GM18858 (cell line): ENCODE measurements around the gene BLOC1S2.
"Not testable (repeated sequence)": the region's sequence is repeated elsewhere in the genome, so short reads cannot be mapped to it uniquely, and the experiment has no call there.

ENCODE experiments used
- ATAC-seq: cut with Tn5 transposase; IDR thresholded peaks from one replicate; pipeline ENCODE4 v1.9.1; 2021; ENCODE audit not compliant: unreplicated experiment

Gene BLOC1S2

DNA sequence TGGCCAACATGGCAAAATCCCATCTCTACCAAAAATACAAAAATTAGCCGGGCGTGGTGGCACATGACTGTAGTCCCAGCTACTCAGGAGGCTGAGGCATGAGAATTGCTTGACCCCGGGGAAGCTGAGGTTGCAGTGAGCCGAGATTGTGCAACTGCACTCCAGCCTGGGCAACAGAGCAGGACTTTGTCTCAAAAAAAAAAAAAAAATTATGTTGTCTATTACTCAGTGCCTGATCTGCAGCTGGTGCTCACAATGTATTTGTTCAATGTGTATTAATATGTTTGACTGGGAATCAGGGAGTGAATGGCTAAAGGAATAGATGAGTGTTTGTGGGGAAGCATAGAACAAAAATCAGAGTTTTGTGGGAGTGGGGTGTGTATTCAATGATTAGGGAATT is 5.8 kb upstream of the BLOC1S2 start:
- not testable (repeated sequence) for ATAC-seq

DNA sequence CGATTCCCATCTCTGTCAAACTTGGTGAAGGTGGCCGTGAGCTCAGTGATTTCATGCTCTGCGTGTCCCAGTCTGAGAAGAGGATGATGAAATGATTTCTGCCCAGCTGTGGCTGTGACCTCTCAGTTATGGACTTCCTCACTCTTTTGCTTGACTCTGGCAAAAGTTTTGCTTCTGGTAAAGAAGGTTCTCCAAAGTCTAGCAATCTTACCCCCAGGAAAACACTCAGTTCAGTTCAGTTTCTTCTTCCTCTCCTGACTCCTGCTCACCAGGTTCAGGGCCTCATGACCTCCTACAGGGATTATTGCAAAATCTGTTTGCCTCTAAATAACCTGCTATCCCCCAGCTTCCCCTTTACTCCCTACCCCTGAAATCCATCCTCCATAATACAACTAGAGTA is 4.9 kb upstream of the BLOC1S2 start:
- ATAC-seq = no peak

DNA sequence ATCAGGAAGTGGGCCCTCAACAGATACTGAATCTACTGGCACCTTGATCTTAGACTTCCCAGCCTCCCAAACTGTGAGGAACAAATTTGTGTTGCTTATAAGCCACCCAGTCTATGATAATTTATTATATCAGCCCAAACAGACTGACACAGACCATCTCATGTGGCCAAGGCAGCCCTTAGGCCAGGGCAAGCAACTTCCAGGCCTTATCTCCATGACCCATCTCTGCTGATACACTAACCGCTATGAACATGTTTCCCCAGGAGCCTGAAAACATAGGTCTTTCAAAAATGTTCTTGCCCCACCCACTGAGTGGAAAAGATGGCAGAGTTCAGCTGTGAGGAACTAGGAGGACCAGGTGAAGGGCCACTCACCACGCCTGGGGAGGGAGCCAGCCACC is 3.2 kb upstream of the BLOC1S2 start:
- ATAC-seq = no peak

DNA sequence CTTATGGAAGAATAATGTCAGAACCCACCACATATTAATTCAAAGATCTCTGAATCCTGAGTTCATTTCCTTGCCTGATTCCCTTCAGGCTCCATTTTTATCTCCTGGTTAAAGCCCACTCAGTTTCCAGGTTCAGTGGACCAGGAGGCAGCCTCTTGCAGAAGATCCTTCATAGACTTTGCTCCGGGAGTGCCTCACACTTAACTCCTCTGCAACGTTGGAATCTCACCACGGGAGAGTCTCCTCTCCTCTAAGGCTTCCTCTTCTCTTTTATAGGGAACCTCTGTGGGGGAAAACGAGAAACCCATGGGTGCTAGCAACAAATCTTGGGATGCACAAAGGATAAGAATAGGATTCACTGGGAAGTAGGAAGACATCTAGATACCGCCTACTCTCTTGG is 1.7 kb upstream of the BLOC1S2 start:
- no peak for ATAC-seq

DNA sequence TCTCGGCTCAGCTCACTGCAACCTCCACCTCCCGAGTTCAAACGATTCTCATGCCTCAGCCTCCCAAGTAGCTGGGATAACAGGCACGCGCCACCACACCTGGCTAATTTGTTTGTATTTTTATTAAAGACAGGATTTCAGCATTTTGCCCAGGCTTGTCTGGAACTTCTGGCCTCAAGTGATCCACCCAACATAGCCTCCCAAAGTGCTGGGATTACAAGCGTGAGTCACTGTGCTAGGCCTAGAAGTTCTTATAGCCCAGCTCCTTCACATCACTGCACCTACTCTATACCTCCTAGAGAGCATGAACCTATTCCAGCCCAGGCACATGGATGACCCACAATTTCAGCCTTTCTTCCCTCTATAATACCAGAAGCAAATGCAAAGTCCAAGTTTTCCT is 1.3 kb upstream of the BLOC1S2 start:
- no peak for ATAC-seq

DNA sequence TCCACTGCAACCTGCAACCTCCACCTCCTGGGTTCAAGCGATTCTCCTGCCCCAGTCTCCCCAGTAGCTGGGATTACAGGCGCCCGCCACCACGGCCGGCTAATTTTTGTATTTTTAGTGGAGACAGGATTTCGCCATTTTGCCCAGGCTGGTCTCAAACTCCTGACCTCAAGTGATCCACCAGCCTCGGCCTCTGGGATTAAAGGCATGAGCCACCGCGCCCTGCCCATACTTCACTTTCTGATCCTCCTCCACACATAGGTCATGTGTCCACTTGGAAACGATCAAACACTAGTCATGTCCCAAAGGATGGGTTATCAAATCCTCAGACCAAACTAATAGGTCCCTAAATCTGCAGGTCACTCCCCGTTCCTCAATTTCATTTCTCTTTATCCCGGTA is 1.2 kb downstream of the BLOC1S2 start:
- not testable (repeated sequence) for ATAC-seq

DNA sequence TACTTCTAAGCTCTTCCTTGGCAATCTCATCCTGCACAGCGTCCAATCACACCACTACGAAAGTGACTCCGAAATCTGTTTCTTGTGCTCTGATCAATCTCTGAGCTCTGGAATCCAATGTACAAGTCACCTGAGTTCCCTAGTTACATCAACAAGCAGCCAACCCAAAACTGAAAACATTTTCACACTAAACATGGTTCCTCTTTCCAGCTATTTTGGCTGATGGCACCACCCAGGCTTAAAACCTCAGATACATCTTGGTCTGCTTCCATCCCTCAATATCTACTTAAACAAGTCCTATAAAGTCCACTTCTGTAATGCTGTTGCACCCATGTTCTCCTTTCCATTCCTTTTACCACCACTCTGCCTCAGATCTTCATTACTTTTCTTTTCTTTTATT is 3.6 kb downstream of the BLOC1S2 start:
- ATAC-seq = no peak

DNA sequence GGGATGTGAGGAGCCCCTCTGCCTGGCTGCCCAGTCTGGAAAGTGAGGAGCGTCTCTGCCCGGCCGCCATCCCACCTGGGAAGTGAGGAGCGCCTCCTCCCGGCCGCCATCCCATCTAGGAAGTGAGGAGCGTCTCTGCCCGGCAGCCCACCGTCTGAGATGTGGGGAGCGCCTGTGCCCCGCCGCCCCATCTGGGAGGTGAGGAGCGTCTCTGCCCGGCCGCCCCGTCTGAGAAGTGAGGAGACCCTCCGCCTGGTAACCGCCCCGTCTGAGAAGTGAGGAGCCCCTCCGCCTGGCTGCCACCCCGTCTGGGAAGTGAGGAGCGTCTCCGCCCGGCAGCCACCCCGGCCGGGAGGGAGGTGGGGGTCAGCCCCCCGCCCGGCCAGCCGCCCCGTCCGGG is 9.5 kb downstream of the BLOC1S2 start:
- not testable (repeated sequence) for ATAC-seq

DNA sequence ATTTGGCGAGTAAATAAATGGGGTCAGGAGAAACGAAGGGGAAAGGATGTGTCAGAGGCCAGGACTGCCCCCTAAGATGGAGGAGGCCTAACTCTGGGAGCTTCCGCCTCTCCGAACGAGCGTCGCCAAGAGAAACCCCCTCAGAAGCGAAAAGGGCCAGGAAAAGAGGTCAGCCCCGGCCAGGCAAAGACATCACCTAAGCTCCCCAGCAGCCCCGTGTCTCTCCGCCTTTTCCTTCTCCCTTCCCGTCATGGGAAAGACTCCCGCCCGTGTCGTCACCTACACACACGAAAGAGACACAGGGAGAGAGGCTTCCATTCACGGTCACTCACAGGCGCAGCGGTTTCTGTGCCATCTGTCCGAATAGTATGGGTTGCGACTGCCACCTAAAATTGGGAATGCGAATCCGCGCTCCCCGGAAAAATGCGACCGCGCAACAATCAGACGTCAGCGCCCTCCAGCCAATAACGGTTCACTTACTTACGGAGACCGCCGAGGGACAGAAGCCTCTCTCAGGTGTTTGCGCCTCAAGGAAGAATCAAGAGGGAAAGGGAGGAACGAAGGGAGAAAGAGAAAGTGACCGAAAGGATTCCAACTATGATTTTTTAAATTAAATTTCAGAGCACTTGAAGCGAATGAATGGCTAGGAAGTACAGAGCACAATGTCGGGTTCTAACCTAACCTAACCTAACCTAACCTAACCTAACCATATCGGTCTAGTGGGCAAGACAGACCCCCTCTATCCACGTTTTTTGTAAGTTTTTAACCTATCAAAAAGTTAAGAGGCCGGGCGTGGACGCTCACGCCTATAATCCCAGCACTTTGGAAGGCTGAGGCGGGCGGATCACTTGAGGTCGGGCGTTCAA is 19.0 kb downstream of the BLOC1S2 start, which contains the start of gene CWF19L1:
Gene CWF19L1, minus strand, starts transcription at position 400 of the 866 bp plus-strand sequence. Its CDS starts 45 bp downstream, at position 355.
- ATAC-seq = no peak

DNA sequence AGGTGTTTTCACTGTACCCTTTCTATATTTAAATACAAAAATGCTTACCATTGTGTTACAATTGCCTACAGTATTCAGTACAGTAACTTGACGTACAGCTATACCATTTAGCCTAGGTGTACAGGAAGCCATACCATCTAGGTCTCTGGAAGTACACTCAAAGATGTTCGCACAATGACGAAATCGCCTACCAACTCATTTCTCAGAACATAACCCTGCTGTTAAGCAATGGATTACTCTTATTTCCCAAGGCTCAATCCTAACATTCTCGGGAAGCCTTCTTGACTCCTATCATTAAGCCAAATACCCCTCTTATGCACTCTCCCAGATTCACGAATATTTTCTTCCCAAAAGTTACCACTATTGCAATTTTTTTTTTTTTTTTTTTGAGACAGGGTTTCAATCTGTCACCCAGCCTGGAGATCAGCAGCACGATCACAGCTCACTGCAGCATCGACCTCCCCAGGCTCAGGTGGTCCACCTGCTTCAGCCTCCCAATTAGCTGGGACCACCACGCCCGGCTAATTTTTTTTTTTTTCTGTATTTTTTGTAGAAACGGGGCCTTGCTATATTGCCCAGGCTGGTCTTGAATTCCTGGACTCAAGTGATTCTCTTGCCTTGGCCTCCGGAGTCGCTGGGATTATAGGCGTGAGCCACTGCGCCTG is 20.5 kb downstream of the BLOC1S2 start:
- no peak for ATAC-seq

DNA sequence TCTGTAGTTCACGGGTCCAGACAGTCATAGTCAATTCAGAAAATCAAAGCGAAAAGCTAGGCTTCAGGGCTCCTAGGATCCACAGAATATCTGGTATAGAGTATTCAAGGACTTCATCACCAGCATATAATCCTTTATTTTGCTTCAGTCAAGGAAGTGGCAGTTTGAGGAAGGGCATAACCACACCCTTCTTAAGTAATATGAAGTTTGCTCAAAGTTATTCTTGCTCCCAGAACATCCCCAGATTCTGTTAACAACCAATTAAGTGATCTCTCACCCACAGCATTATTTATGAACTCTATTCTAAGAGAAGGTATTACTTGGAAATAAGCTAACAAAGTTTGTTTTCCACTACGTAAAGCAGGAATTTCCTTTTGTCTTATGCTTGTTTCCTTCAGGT is 32.3 kb downstream of the BLOC1S2 start:
- no peak for ATAC-seq

DNA sequence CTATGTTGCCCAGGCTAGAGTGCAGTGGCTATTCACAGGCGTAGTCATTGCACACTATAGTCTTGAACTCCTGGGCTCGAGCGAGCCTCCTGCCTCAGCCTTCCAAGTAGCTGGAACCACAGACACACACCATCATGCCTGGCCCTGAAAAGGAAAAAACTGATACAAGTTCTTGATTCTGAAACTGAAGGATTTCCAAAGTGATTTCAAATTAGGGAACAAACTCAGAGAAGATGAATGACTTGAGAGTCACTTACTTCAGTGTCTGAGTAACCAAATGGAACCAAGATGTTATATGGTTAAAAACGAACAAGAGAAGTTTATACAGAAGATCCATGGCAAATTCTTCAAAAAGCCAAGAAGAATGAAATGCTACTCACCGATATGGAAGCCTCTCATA is 33.4 kb downstream of the BLOC1S2 start:
- no peak for ATAC-seq

DNA sequence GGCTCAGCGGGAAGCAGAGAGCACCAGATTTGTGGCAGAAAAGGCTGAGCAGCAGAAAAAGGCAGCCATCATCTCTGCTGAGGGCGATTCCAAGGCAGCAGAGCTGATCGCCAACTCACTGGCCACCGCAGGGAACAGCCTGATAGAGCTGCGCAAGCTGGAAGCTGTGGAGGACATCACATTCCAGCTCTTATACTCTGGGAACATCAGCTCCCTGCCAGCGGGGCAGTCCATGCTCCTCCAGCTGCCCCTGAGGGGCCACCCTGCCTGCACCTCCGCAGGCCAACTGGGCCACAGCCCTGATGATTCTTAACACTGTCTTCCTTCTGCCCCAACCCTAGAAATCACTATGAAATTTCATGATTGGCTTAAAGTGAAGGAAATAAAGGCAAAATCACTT is 37.7 kb downstream of the BLOC1S2 start:
- no peak for ATAC-seq

DNA sequence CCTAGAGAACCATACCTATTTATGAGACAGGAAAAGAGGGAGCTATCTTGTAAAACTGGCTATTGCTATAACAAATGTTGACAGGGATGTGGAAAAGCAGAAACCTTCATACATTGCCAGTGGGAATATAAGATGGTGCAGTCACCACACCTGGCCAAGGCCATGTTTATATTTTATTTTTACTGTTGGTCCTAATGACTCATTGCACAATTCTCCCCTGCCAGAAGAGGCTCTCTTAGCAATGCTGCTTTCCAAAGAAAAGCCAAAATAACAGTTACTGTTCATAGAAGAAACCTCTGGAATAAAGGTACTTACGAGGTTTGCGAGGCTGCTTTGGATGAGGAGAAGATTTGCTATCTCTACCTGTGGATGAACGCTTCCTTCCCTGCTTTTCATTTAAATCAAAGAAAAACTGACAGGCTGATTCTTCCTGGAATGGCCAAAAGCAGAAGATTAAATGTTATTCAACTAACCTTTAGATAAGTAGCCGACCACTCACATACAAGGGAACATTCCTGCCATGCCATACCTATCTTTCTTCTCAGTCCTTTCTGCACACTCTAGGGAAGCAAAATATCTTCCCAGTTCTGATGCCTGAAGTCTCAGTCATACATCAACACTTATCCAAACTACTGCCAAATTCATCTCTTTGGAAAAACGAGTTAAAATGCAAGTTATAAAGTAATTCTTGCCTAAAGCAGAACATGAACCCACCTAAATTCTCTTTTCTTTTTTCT is 40.8 kb downstream of the BLOC1S2 start:
- ATAC-seq = no peak

DNA sequence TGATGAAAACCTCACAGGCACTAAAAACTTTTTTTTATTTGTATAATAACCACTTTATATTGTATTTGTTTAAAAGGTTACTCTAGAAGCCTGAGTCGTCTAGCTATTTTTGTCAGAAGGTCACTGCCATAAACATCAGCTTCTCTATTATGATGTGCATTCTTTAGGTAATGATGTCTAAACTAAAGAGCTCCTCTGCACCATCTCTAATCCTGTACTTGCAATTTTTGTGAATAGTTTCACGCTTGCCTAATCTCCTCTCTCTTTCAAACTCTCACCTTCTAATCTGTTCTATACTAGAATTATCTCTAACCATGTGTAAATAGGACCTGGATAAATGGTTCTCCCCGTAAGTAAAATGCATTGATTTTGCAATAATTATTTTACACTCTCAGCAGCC is 46.6 kb downstream of the BLOC1S2 start:
- ATAC-seq = no peak

DNA sequence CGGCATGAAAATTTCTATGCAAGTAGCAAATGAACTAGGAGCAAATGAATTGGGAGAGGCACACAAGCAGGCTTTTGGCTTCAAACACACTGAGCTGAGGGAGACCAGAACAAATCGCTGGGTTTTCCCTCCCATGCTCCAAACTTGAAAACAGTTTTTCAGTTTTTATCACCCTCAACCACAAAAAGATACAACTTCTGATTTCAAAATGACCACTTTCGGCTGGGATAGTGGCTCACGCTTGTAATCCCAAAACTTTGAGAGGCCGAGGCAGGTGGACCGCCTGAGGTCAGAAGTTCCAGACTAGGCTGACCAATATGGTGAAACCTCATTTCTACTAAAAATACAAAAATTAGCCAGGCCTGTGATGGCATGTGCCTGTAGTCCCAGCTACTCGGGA is 48.1 kb downstream of the BLOC1S2 start:
- no peak for ATAC-seq

DNA sequence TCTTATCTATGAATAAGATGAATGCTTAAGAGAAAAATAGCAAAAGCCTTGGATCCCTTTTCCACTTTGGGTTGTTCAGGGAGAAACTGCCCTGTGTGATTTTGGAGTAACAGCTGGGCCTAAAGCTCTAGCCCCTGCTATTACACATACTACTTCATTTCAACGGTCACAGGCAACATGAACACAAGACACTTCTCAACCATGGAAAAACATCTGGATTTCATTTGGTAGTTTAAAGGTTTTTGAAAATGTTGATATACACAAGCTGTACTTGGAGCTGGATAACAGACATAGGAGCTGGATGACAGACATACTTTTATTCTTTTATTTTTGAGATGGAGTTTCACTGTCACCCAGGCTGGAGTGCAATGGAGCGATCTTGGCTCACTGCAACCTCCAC is 54.4 kb downstream of the BLOC1S2 start:
- no peak for ATAC-seq

DNA sequence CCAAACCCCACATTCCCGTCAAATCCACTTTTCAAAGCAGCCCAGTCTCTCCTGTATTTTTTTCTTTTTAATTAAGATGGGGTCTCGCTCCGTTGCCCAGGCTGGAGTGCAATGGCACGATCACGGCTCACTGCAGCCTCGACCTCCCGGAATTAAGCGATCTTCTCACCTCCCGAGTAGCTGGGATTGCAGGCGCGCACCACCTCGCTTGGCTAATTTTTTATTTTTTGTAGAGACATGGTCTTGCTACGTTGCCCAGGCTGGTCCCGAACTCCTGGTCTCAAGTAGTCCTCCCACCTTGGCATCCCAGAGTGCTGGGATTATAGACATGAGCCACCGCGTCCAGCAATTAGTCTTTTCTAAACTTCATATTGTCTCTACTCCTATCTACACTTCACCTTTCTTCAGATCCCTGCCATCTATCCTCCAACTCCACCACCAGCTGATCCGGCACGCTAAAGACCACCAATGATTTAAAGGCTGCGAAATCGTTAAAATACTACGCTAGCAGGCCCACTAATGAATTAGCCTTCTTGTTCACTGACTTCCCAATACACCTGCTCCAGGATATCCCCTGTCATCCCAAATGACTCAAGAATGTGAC is 56.6 kb downstream of the BLOC1S2 start:
- ATAC-seq = no peak

DNA sequence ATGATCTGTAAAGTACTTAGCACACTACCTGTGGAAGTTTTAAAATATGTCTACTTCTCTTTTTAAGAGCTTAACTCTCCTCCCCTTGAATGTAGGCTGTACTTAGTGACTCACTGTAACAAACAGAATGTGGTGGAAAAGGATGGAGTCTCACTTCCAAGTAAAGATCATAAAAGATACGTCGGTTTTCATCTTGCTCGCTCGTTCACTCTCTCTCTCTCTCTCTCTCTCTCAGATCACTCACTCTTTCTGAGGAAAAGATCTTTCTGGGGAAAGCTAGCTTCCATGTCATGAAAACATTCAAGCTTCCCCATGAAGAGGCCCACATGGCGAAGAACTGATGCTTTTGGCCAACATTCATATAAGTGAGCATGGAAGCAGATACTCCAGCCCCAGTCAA is 62.6 kb downstream of the BLOC1S2 start:
- no peak for ATAC-seq
